Stimulated activated CD8-positive, alpha-beta memory T cell treated with anti-CD3 and anti-CD28 coated beads, Interleukin-15, amount 100 ng/mL, for 48 hours (primary cell): Measurements from ENCODE around the gene FANCE.
"Not testable (repeated sequence)": the region's sequence is repeated elsewhere in the genome, so short reads cannot be mapped to it uniquely, and the experiment has no call there.

Experiments used
- DNase-seq, 2 donors: peaks; one replicate each; pipeline ENCODE4 v3.0.0-alpha.2; 2020; ENCODE audit warnings: low read depth in 2 of 2

FANCE gene

DNA sequence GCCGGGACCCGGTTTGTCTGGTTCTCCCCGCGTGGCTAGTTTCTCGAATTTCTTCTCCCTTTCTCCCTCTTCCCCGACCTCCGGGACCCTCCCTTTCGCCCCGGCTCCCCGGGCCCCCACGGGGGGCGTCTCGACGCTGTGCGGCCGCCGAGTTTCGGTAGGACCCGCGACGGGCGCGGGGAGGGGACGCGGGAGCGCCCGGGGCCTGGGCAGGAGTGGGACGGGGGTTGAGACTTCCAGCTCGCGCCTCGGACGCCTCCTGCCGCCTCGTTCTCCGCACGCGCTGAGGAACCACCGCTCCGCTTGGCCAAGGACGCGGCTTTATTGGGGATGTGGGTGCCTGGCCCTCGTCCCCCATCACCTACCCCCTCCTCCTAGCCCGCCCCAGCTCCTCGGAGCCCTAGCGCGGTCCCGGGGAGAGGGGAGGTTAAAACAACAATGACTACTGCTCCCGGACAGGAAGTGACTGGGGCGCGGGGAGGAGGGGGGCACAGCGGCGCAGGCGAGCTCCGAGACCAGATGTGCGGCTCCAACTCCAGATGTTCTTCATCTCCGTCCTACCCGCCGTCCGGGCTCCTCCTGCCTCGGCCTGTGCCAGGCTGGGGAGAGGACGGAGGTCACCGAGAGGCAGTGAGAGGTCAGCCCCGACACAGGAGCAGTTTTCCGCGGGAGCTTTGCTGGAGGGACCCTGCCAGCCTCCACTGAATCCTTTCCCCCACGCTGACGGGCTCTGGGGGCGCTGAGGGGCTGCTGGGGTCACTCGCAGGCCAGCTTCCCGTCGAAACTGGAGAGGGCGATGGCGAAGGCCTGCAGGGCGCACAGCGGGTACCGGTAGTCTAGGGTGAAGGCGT lies 45.7 kb downstream of the FANCE start:
- DNase-seq = no peak

DNA sequence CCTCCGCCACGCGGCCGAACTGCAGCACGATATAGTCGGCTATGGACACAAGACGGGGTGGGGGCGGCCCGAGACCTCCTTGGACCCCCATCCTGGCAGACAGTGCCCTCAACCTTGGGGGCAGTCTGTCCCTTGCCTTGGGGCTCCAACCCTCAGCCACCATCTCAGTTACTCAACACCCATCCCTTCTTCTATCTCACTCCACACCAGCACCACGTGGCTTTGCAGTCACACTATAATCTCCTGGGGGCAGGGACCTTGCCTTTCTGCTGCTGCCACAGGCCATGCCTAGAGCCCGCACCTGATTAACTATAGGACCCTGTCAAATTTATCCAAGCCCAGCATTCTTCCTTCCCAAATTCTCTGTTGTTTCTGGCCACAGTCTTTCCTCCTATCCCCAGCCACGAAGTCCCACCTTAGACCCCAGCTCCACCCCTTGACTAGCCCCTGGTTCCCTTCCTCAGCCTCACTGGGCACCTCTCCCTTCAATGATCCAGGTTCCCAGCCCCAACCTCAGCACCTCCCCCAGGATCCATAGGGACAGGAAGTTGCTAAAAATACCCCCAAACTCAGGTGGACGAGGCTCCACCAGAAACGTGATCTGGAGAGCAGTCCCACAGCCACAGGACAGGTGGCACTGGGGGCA lies 46.4 kb downstream of the FANCE start:
- no peak for DNase-seq

DNA sequence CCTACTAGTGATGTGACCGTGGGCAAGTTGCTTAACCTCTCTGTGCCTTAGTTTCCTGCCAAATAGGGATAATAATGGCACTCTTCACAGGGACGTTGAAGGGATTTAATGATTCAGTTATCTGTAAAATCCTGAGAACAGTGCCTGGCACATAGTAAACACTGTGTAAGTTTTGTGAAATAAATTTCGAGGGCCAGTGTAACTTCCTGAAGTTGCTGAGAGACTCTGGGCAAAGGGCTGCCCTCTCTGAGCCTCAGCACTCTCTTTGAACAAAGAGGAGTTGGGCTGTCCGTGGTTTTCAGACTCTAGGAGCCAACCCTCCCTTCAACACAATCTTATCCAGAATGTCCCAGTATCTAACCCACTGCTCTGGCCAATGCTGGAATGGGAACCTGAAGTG lies 47.2 kb downstream of the FANCE start:
- DNase-seq = no peak

DNA sequence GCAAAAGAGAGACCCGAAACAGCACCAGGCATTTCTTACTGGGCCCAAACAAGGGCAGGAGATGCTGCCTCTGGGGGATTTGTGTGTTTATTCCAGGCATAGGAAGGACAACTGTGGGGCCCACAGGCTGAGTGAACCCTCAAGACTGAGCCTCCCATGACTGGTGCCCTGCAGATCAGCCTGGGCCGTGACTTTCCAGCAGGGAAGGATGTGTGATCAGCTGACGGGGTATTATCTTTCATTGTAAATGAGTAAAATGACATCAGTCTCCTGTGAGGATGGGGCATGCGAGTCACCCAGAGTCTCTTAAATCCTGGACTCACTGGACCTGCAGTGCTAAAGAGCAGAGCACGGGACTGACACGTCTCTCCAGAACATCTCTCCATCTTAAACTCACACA lies 48.6 kb downstream of the FANCE start:
- no peak for DNase-seq

DNA sequence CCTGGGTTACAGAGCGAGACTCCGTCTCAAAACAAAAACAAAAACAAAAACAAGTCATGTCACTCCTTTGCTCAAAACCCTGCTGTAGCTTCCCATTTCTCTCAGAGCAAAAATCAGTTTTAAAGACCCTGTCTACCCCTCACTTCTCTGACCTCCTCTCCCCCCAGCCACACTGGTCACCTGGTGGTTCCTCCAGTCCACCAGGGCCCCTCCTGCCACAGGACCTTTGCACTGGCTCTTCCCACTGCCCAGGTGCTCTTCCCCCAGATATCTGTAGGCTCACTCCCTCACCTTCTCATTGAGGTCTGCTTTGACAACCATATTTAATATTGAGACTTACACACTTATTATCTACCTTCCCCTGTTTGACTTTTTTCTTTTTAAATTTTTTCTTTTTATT lies 49.6 kb downstream of the FANCE start:
- DNase-seq = no peak

DNA sequence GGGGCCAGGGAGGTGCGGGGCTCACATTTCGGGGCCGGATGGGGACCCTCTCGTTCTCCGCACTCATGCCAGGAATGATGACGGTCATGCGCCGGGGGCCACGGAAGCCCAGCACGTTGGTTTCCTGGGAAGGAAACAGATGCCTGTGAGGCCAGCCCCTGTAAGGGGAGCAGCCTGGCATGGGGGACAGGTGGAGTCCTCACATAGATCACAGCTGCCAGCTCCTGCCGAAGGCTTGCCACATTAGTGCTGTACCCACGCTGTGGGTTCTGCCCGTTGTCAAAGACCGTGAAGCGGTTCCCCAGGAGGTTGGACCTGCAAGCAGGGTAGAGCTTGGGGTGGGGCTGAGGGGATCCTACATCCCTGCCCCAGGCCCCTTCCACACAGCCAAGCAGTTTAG lies 51.4 kb downstream of the FANCE start:
- DNase-seq = no peak

DNA sequence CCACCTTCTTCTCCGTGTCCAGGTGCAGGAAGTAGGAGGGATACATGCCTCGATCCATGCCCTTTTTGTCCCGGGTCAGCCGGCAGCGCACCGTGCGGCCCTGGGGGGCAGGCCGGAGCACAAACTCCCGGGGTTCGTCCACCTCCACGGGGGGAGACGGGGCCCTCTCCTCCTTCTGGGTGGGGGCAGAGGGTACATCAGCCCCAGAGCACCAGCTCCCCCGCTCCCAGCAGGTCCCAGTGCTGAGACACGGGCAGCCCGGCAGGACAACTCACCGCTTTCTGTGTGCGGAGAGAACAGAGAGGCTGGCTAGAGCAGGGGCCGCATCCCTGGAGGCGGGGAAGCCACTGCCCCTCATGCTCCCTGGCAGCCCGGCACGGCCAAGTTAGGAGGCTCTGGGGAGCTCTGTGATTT lies 53.9 kb downstream of the FANCE start:
- DNase-seq = no peak

DNA sequence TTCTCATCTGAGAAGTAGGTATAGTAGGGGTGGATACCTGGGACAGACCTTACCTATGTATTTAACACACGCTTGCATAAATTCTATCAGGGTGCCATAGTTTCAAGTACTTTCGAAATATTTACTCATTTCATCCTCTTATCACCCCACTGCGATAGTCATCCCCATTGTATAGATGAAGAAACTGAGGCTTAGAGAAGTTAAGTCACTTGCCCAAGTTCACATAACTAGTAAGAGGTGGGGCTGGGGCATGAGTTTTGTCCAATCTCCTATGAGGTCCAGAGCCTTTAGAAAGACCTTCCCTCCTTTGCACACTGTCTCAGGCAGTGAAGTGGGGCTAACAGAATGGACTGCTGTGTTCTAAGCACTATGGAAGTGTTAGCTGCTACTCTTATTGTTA lies 54.4 kb downstream of the FANCE start:
- no peak for DNase-seq

DNA sequence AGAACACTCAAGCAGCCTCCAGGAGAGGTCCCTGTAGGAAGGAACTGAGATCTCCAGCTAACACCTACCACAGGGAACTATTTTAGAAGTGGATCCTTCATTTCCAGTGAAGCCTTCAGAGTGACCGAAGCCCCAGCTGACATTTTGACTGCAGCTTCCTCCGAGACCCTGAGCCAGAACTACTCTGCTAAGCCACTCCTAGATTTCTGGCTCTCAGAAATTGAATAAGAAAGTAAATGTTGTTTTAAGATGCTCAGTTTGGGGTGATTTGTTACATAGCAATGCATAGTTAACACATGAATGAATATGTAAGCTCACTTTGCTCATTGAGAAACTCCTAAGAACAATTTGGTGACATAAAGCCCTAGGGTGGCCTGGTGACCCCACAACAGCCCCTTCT lies 55.1 kb downstream of the FANCE start:
- no peak for DNase-seq

DNA sequence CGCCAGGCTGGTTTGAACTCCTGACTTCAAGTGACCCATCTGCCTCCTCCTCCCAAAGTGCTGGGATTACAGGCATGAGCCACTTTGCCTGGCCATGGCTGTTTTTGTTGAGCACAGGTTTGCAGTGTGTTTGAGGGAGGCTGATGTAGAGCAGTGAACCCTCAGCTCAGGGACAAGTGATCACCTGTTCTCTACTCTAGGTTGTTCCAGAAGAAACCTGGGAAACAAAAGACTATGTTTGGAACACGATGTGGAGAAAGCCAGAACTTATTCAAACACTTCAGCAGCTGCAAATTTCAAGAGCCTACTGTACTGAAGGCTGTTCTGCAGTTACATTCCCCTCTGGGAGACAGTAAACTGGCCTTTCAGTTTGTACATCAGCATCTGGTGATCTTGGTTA lies 55.9 kb downstream of the FANCE start:
- no peak for DNase-seq

DNA sequence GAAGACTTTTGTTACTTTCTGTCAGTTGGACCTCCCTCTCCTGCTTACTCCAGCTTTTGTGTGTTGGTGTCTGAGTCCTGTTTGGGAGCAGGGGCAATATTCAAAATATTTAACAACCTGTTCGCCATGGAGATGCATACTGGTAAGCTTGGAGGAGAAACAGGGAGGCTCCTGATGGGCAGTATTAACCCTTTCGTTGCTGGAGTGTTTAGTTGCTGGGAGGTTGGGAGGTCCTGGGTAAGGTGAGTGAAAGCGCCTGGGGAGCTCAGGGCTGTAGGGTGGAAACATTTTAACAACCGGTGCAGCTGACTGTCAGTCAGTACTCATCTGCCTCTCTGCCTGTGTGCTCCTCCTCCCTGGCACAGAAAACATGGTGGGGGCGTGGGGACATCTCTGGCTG lies 56.4 kb downstream of the FANCE start:
- DNase-seq = no peak

DNA sequence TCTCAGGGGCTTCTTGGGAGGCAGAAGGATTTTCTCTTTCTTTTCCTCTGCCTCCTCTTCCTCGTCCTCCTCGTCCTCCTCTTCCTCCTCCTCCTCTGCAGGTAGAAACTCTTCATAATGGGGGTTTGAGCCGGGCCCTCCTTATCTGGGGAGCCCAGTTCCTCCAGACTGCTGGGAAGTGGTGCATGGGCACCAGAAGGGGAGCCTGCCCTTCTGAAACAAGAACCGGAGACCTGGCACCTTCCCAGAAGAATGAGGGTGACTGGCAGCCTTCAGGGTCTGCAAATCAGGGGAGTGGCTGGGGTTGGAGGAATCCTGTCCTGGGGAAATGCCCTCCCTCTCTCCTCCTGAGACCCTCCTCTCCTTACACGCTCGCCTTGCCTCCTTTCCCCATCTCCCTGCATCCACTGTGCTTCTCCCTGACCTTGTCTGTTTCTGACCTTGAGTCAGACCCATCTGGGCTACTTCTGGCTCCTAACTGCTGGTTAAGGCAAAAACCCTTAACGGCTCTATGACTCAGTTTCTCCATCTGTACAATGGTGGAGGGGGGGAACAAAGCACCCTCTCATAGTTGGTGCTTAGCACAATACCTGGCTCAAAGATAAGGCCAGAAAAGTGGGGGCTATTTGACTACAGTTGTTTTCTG lies 58.9 kb downstream of the FANCE start:
- no peak for DNase-seq

DNA sequence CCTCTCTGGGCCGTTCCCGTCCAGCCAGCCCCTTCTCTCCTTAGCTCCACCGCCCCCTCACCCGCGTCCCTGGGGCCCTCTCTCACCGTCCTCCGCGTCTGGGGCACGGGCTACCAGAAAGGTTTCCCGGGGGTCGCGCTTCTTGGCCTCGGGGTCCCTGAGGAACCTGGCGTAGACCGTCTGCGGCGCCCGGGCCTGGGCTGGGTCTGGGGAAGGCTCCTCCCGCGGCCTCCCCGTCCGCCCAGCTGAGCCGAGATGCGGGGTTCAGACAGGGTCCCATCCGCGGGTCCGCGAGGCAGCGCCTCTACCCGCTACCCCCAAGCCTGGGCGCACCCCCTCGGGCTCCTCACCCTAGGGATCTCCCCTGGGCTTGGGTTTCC lies 59.4 kb downstream of the FANCE start:
- no peak for DNase-seq

DNA sequence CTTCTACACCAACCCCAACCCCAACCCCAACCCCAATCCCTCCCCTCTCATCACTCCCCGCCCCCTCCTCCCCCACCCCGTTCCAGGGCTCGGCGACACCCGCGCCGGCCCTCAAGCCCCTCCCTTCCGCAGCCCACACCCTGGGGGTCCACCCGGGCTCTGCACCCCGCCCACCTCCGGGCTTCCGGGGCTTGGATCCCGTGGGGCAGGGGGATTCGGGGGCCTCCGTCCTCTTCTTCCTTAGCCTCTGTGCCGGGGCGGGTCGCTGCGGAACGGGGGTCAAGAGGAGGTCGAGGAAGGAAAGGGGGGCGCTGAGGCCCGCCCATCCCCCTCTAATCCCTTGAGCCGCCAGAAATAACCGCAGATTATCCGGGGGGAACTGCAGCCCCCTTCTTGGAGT lies 59.9 kb downstream of the FANCE start:
- no peak for DNase-seq

DNA sequence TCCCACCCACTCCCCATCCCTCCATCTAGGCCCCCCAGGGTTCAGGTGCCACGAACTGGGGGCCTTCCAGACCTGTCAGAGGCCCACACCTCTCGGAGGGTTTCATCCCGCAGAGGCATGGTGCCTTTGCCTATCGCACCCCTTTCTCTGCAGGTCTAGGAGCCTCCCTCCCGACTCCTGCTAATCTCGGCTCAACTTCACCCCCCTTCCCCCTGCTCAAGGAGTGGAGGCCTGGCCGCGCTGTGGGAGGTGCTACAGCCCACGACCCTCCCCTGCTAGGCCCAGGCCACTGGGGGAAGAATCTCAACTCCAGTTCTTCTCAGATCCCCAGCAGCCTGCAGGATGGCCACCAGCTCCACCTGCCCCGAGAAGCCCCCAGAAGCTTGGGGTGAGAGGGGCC lies 60.6 kb downstream of the FANCE start, which contains the start of gene TULP1:
TSS of gene TULP1 (minus strand) at position 157 of the 400 bp plus-strand sequence. CDS start at position 119, 38 bp downstream.
- DNase-seq = no peak

DNA sequence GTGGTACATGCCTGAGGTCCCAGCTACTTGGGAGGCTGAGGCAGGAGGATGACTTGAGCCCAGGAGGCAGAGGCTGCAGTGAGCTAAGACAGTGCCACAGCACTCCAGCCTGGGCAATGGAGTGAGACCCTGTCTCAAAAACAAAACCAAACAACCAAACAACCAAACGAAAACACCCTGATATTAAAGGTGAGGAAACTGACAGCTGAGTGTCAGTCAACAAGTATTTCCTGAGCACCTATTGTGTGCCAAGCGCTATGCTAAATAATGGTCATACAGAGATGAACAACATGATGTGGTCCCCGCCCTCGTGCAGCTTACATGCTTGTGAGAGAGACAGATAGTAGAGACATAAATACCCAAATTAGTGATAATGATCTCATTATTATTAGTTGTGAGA lies 62.4 kb downstream of the FANCE start:
- DNase-seq = no peak

DNA sequence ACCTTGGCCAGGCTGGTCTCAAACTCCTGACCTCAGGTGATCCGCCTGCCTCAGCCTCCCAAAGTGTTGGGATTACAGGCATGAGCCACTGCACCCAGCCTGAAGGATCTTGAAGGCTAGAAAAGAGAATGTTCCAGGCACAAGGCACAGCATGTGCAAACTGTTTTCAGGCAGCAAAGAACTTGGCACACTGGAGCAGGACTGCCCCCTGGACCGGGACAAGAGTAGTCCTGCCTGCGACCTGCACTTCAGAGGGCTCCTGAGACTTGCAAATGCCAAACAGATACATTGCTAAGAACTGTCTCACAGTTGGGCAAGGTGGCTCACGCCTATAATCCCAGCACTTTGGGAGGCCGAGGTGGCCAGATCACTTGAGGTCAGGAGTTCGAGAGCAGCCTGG lies 63.8 kb downstream of the FANCE start:
- DNase-seq = not testable (repeated sequence)
